Keratinocyte (primary cell): Measurements from ENCODE around the gene SEC61A1.

Source experiments
- EZH2 ChIP-seq: IDR thresholded peaks from one replicate; pipeline ENCODE4 v1.6.1; 2012; ENCODE audit warnings: inconsistent platforms, mild to moderate bottlenecking, low read length, moderate library complexity
- TF ChIP-seq, protein P1 (sequence below), 3 experiments: IDR thresholded peaks in 1 of 3; conservative IDR thresholded peaks in 1 of 3; optimal IDR thresholded peaks in 1 of 3; 2 replicates in 2 of 3; 3 replicates in 1 of 3; pipeline versions ENCODE3 to v1.5.1; 2011; ENCODE audit warnings: low read length in 3 of 3, mild to moderate bottlenecking in 3 of 3, moderate library complexity in 2 of 3, control low read depth in 1 of 3, inconsistent platforms in 1 of 3; ENCODE audit not compliant: insufficient read depth in 2 of 3; ENCODE audit errors: extremely low read depth in 1 of 3

DNA sequence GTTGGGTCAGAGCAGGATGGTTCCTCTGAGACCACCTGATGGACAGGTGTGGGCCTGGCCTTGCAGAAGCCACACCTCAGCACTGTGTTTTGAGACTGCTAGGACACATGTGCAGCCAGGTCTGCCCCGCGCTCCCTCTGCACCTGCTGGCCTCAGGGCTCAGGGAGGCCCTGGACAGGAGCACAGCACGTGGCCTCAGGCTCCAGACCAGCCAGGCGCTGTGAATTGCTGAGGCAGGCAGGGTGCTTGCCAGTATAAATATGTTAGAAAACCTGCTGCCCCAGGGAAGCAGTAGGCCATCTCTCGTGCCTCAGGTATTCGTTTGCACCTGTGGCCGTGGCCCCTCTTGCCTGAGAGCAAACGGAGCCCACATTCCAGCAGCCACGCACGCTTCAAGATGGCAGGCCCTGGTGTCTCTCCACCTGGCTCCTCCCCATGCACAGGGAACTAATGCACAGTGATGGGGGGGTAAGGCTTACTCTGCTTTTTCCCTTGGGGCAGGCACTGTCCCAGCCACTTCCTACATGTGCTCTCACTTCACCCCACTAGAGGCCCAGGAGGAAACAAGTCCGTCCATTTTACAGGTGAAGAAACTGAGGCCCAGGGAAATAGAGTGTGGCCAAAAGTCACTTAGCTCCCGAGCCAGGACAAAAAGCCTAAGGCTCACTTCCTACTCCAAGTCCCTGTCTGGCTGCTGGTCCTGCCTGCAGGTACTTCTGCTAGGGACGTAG is 20.4 kb downstream of the SEC61A1 start:
- TF ChIP-seq, protein P1, sequence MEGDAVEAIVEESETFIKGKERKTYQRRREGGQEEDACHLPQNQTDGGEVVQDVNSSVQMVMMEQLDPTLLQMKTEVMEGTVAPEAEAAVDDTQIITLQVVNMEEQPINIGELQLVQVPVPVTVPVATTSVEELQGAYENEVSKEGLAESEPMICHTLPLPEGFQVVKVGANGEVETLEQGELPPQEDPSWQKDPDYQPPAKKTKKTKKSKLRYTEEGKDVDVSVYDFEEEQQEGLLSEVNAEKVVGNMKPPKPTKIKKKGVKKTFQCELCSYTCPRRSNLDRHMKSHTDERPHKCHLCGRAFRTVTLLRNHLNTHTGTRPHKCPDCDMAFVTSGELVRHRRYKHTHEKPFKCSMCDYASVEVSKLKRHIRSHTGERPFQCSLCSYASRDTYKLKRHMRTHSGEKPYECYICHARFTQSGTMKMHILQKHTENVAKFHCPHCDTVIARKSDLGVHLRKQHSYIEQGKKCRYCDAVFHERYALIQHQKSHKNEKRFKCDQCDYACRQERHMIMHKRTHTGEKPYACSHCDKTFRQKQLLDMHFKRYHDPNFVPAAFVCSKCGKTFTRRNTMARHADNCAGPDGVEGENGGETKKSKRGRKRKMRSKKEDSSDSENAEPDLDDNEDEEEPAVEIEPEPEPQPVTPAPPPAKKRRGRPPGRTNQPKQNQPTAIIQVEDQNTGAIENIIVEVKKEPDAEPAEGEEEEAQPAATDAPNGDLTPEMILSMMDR (optimal IDR thresholded peaks at IDR 0.05 in 1 of 3, IDR thresholded peaks at IDR 0.05 in 1 of 3, conservative IDR thresholded peaks at IDR 0.05 in 1 of 3; ENCODE audit: extremely low read depth in 1 of 3, insufficient read depth in 2 of 3, low read length in 3 of 3): no peak
- TF ChIP-seq EZH2: no peak
